Measurements from ENCODE around the gene CD24. TPM values are rescaled to one million over a fixed set of nuclear protein-coding genes. Genes with fewer than 3 reads are reported as not detected.
"Not testable (repeated sequence)": the region's sequence is repeated elsewhere in the genome, so short reads cannot be mapped to it uniquely, and the experiment has no call there.

CD24 gene
- polyA plus RNA-seq (2012; ENCODE audit: insufficient read depth, insufficient read length) = 6.9 TPM

GRCh38 chr6:106974336-106974998, at the start of gene CD24:
Gene CD24, minus strand, starts transcription at chr6:106974729. Its CDS starts 83 bp downstream, at chr6:106974646.
- DNase-seq (ENCODE audit: low read depth, low spot score) = no peak
- H3K4me3 ChIP-seq (ENCODE audit: low read length) = peak within 1 kb of the TSS; percentile 27

- H3K4me3 ChIP-seq (ENCODE audit: low read length) = no peak overlapping the region
- DNase-seq (ENCODE audit: low read depth, low spot score) = no peak
Measured at GRCh38 chr6:107021446-107022185, 47.1 kb upstream of the CD24 start.

GRCh38 chr6:107020239-107020638, 45.7 kb upstream of the CD24 start:
- no peak for DNase-seq (ENCODE audit: low read depth, low spot score)
- no peak overlapping the region for H3K4me3 ChIP-seq (ENCODE audit: low read length)

GRCh38 chr6:107019628-107020027, 45.1 kb upstream of the CD24 start:
- not testable (repeated sequence) for DNase-seq (ENCODE audit: low read depth, low spot score)

GRCh38 chr6:107019047-107019446, 44.5 kb upstream of the CD24 start:
- no peak overlapping the region for H3K4me3 ChIP-seq (ENCODE audit: low read length)
- DNase-seq (ENCODE audit: low read depth, low spot score) = no peak

More at GRCh38 chr6:107019628-107020027, 45.1 kb upstream of the CD24 start:
- H3K4me3 ChIP-seq (ENCODE audit: low read length) = not testable (repeated sequence)

GRCh38 chr6:107009499-107009898, 35.0 kb upstream of the CD24 start:
- no peak for DNase-seq (ENCODE audit: low read depth, low spot score)
- H3K4me3 ChIP-seq (ENCODE audit: low read length) = no peak overlapping the region

- H3K4me3 ChIP-seq (ENCODE audit: low read length) = no peak overlapping the region
- peak; percentile 73 for DNase-seq (ENCODE audit: low read depth, low spot score)
Measured at GRCh38 chr6:106997392-106998158, 23.0 kb upstream of the CD24 start.

GRCh38 chr6:106995640-106996039, 21.1 kb upstream of the CD24 start:
- no peak for DNase-seq (ENCODE audit: low read depth, low spot score)
- no peak overlapping the region for H3K4me3 ChIP-seq (ENCODE audit: low read length)

GRCh38 chr6:106989737-106990136, 15.2 kb upstream of the CD24 start:
- not testable (repeated sequence) for H3K4me3 ChIP-seq (ENCODE audit: low read length); DNase-seq (ENCODE audit: low read depth, low spot score)

GRCh38 chr6:106988664-106989063, 14.1 kb upstream of the CD24 start:
- no peak overlapping the region for H3K4me3 ChIP-seq (ENCODE audit: low read length)
- DNase-seq (ENCODE audit: low read depth, low spot score) = no peak

- no peak overlapping the region for H3K4me3 ChIP-seq (ENCODE audit: low read length)
- DNase-seq (ENCODE audit: low read depth, low spot score) = no peak
Measured at GRCh38 chr6:106981926-106982325, 7.4 kb upstream of the CD24 start.

GRCh38 chr6:106980926-106981325, 6.4 kb upstream of the CD24 start:
- DNase-seq (ENCODE audit: low read depth, low spot score) = no peak
- H3K4me3 ChIP-seq (ENCODE audit: low read length) = no peak overlapping the region

- DNase-seq (ENCODE audit: low read depth, low spot score) = peak; percentile 54
- no peak overlapping the region for H3K4me3 ChIP-seq (ENCODE audit: low read length)
Measured at GRCh38 chr6:106979435-106979884, 4.9 kb upstream of the CD24 start.

GRCh38 chr6:106977246-106977645, 2.7 kb upstream of the CD24 start:
- no peak overlapping the region for H3K4me3 ChIP-seq (ENCODE audit: low read length)
- DNase-seq (ENCODE audit: low read depth, low spot score) = no peak

GRCh38 chr6:106976270-106976669, 1.7 kb upstream of the CD24 start:
- H3K4me3 ChIP-seq (ENCODE audit: low read length) = no peak overlapping the region
- DNase-seq (ENCODE audit: low read depth, low spot score) = no peak

- no peak overlapping the region for H3K4me3 ChIP-seq (ENCODE audit: low read length)
- no peak for DNase-seq (ENCODE audit: low read depth, low spot score)
Measured at GRCh38 chr6:106975738-106976064, 1.2 kb upstream of the CD24 start.

GRCh38 chr6:106974999-106975737, 639 bp upstream of the CD24 start:
- no peak overlapping the region; the same call in 1 of the 2 replicates for H3K4me3 ChIP-seq (ENCODE audit: low read length)
- DNase-seq (ENCODE audit: low read depth, low spot score) = no peak

GRCh38 chr6:106973836-106974335, 643 bp downstream of the CD24 start:
- DNase-seq (ENCODE audit: low read depth, low spot score) = no peak
- H3K4me3 ChIP-seq (ENCODE audit: low read length) = peak overlapping the region; percentile 27; the same call in 1 of the 2 replicates
